IMR-90 (cell line): ENCODE data around the gene CCM2. TPM values are rescaled to one million over a fixed set of nuclear protein-coding genes. Genes with fewer than 3 reads are reported as not detected.

Source experiments
- ATAC-seq: fragments of 200-7000 bp; cut with Tn5 transposase; 2 replicates; pipeline ENCODE4 v1.9.1; 2020; ENCODE audit warnings: low read depth, mild to moderate bottlenecking, moderate library complexity
- BruUV-seq: library from RNA; stranded (reverse); fragments of 400-500 nt; replicated peaks from 2 replicates; lab custom pipeline; 2021; lab: Mats Ljungman, UMichigan
- CTCF ChIA-PET: fragments of 300-600 bp; formaldehyde crosslinking; extraction: SDS; loops from one replicate; lab custom pipeline; 2021; ENCODE audit warnings: antibody characterized with exemption; lab: Yijun Ruan, JAX
- POLR2A ChIA-PET: fragments of 300-600 bp; sonication (Branson Sonifier 250); formaldehyde crosslinking; loops from one replicate; lab custom pipeline; 2022; ENCODE audit warnings: antibody characterized with exemption; ENCODE audit not compliant: unreplicated experiment; lab: Charles Lee
- DNase-seq: peaks from one replicate; pipeline ENCODE4 v3.0.0; 2013
- H2AFZ ChIP-seq: replicated peaks from 2 replicates; pipeline ENCODE3; 2013; ENCODE audit warnings: low read length, mild to moderate bottlenecking; ENCODE audit not compliant: poor library complexity
- H2AK5ac ChIP-seq: 2 replicates; pipeline ENCODE4 v1.6.1; 2013; ENCODE audit warnings: low read depth, low read length, inconsistent platforms
- H2AK9ac ChIP-seq: replicated peaks from 2 replicates; pipeline ENCODE3; 2013; ENCODE audit warnings: mild to moderate bottlenecking, low read depth, low read length, moderate library complexity; ENCODE audit not compliant: poor library complexity
- H2BK120ac ChIP-seq: 2 replicates; pipeline ENCODE4 v1.6.1; 2013; ENCODE audit warnings: low read depth, low read length, inconsistent platforms
- H2BK15ac ChIP-seq: 3 replicates; pipeline ENCODE4 v1.6.1; 2013; ENCODE audit warnings: low read depth, low read length, inconsistent platforms
- H2BK20ac ChIP-seq: 2 replicates; pipeline ENCODE4 v1.6.1; 2013; ENCODE audit warnings: low read depth, mild to moderate bottlenecking, inconsistent platforms, low read length, moderate library complexity
- H2BK5ac ChIP-seq: 2 replicates; pipeline ENCODE4 v1.6.1; 2013; ENCODE audit warnings: mild to moderate bottlenecking, low read depth, low read length, inconsistent platforms; ENCODE audit not compliant: poor library complexity, severe bottlenecking
- H3K14ac ChIP-seq: replicated peaks from 2 replicates; pipeline ENCODE4 v1.6.1; 2013; ENCODE audit warnings: low read depth, low read length, inconsistent platforms
- H3K18ac ChIP-seq: 2 replicates; pipeline ENCODE4 v1.6.1; 2013; ENCODE audit warnings: low read depth, low read length, control low read depth
- H3K23ac ChIP-seq: 2 replicates; pipeline ENCODE4 v1.6.1; 2013; ENCODE audit warnings: low read depth, low read length, inconsistent platforms
- H3K27ac ChIP-seq: 2 replicates; pipeline ENCODE4 v1.5.1; 2013; ENCODE audit warnings: mild to moderate bottlenecking, control low read depth, low read length; ENCODE audit not compliant: insufficient read depth
- H3K27me3 ChIP-seq: 2 replicates; pipeline ENCODE4 v1.6.1; 2013; ENCODE audit warnings: low read length; ENCODE audit not compliant: control insufficient read depth, insufficient read depth
- H3K36me3 ChIP-seq: 2 replicates; pipeline ENCODE4 v1.6.1; 2013; ENCODE audit warnings: low read length, mixed read lengths; ENCODE audit not compliant: control insufficient read depth, insufficient read depth
- H3K4ac ChIP-seq: 2 replicates; pipeline ENCODE4 v1.6.1; 2013; ENCODE audit warnings: low read depth, low read length, inconsistent platforms
- H3K4me1 ChIP-seq: 2 replicates; pipeline ENCODE4 v1.6.1; 2013; ENCODE audit warnings: low read length, mixed read lengths; ENCODE audit not compliant: control insufficient read depth, insufficient read depth
- H3K4me2 ChIP-seq: 2 replicates; pipeline ENCODE4 v1.6.1; 2013; ENCODE audit warnings: low read depth, mild to moderate bottlenecking, control low read depth, low read length, moderate library complexity
- H3K4me3 ChIP-seq: 2 replicates; pipeline ENCODE4 v1.5.1; 2013; ENCODE audit warnings: low read depth, mild to moderate bottlenecking, control low read depth, low read length, moderate library complexity; ENCODE audit not compliant: insufficient read depth
- H3K56ac ChIP-seq: 2 replicates; pipeline ENCODE4 v1.6.1; 2013; ENCODE audit warnings: low read length, inconsistent platforms; ENCODE audit not compliant: insufficient read depth; ENCODE audit errors: extremely low read depth
- H3K79me1 ChIP-seq, 2 experiments: 2 replicates each; pipeline ENCODE4 v1.6.1; 2013; ENCODE audit warnings: low read length in 2 of 2, inconsistent platforms in 1 of 2, low read depth in 1 of 2
- H3K9ac ChIP-seq: 2 replicates; pipeline ENCODE4 v1.6.1; 2013; ENCODE audit warnings: low read depth, low read length, control low read depth
- H3K9me1 ChIP-seq: 2 replicates; pipeline ENCODE4 v1.6.1; 2013; ENCODE audit warnings: low read length, inconsistent platforms; ENCODE audit not compliant: insufficient read depth
- H3K9me3 ChIP-seq: 2 replicates; pipeline ENCODE4 v1.6.1; 2013; ENCODE audit warnings: low read length; ENCODE audit not compliant: control insufficient read depth, insufficient read depth
- H4K20me1 ChIP-seq: 2 replicates; pipeline ENCODE4 v1.6.1; 2013; ENCODE audit warnings: low read length, inconsistent platforms; ENCODE audit not compliant: insufficient read depth
- H4K5ac ChIP-seq: 2 replicates; pipeline ENCODE4 v1.6.1; 2013; ENCODE audit warnings: mild to moderate bottlenecking, low read depth, low read length, control low read depth
- H4K8ac ChIP-seq, 2 experiments: 2 replicates each; pipeline ENCODE4 v1.6.1; 2013; ENCODE audit warnings: low read depth in 2 of 2, low read length in 2 of 2, control low read depth in 1 of 2, inconsistent platforms in 1 of 2
- H4K91ac ChIP-seq: 2 replicates; pipeline ENCODE4 v1.6.1; 2013; ENCODE audit warnings: low read depth, low read length, inconsistent platforms; ENCODE audit not compliant: insufficient read depth
- CEBPB ChIP-seq: IDR thresholded peaks from 2 replicates; pipeline ENCODE4 v1.6.1; 2012; ENCODE audit warnings: low read depth, low read length, improper control_type of control experiment
- MAZ ChIP-seq: IDR thresholded peaks from 2 replicates; pipeline ENCODE4 v1.6.1; 2012; ENCODE audit warnings: low read depth, mild to moderate bottlenecking, low read length, improper control_type of control experiment, moderate library complexity, borderline replicate concordance
- WGBS, 2 experiments: methylation state at CpG; one replicate each; pipeline versions ENCODE4 v1.1.5 to v1.1.7; 2013; ENCODE audit warnings: missing lambda C conversion rate in 2 of 2; ENCODE audit not compliant: insufficient read length in 1 of 2; ENCODE audit errors: extremely low coverage in 2 of 2; 5-methylcytosine and 5-hydroxymethylcytosine counted together
- dilution Hi-C: fragments of 300-500 bp; cut with HindIII; formaldehyde crosslinking; loops from one replicate; pipeline ENCODE4 v1.14.3; 2018; ENCODE audit warnings: low sequenced_read_pairs; ENCODE audit not compliant: unreplicated experiment
- in situ Hi-C: fragments of 300-500 bp; cut with MboI; formaldehyde crosslinking; loops from 3 replicates; pipeline ENCODE4 v1.14.3; 2019; ENCODE audit warnings: low sequenced_read_pairs, inconsistent platforms, mixed read lengths
- intact Hi-C: fragments of 100-400 bp; cut with micrococcal nuclease; formaldehyde crosslinking; loops from 2 replicates; pipeline ENCODE4 v1.10.0; 2022
- polyA plus RNA-seq, 3 experiments: library from polyadenylated mRNA; depleted of rRNA; stranded (reverse); fragments of >200 nt; gene quantifications; 2 replicates each; pipeline ENCODE4 v1.2.3, GENCODE V29; 2012; ENCODE audit warnings: low replicate concordance in 1 of 3
- total RNA-seq: library from RNA; depleted of rRNA; stranded (reverse); fragments of >200 nt; gene quantifications from 2 replicates; pipeline ENCODE4 v1.2.3, GENCODE V29; 2012

The CCM2 gene
- total and polyA plus RNA-seq, 2 of the 4 experiments (the other 2 are of a cell fraction): 65.2 to 78.5 TPM

DNA sequence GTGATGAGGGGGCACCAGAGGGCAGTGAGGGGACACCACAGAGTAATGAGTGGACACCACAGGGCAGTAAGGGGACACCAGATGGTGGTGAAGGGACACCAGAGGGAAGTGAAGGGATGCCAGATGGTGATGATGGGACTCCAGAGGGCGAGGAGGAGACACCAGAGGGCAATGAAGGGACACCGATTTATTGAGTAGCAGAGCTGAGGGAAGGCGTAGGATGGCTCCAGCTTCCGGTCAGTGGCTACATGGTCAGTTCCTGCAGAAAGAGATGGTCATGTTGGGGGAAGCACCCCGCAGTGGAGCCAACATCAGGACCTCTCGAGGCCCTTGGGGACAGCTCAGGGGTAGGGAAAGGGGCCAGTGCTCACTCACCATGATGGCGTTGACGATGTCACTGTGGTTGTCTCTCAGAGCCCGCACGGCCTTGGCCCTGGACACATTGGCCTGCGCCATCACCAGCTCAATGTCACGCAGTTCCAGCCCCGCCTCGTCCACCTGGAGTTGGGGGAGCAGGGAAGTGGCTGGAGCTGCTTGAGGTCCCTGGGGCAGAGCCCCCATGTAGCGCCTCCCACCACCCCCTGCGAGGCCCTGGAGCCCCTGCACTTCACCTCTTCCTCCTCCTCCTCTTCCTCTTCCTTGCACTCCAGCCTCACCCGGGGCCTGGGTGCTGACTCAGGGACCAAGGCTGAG lies 80.4 kb downstream of the CCM2 start:
- Histone ChIP-seq H3K9ac (no peak overlapping the region), H3K36me3 (peaks cover 35% of the 10 kb centered on the region), H3K27me3 (no peaks in the 10 kb centered on the region), H3K4me3 (no peak overlapping the region), H4K91ac (no peak overlapping the region), H2AK5ac (no peak overlapping the region), H3K4me1 (no peaks in the 10 kb centered on the region), H2BK20ac (no peak overlapping the region), H3K79me1 (no peaks in the 10 kb centered on the region), H4K20me1 (peaks cover 4% of the 10 kb centered on the region; the same call in 1 of the 2 replicates), H4K5ac (no peak overlapping the region), H2AFZ (no peak overlapping the region), H2BK5ac (no peak overlapping the region), H3K56ac (no peak overlapping the region), H2AK9ac (no peak overlapping the region), H3K9me1 (peaks cover 16% of the 10 kb centered on the region), H3K14ac (no peak overlapping the region), H3K27ac (no peak overlapping the region), H3K9me3 (no peaks in the 10 kb centered on the region), H3K18ac (no peak overlapping the region), H2BK120ac (no peak overlapping the region), H2BK15ac (no peak overlapping the region), H3K23ac (no peak overlapping the region), H3K4me2 (no peak overlapping the region), H3K4ac (no peak overlapping the region), H4K8ac (no peak overlapping the region)
- in situ Hi-C loops (no loop called here), dilution Hi-C loops (no loop called here), intact Hi-C loops (no loop called here)
- no peak for TF ChIP-seq CEBPB
- TF ChIP-seq MAZ: no peak
- peak; percentile 13; the same call in 1 of the 2 replicates for ATAC-seq
- no TSS peak for BruUV-seq
- ChIA-PET POLR2A (no interaction called here), CTCF (no interaction called here)
- WGBS, 2 experiments: 95% methylated on average over 6 of the region's 17 CpGs; no CpG with 5 or more reads in 1 of the 2 experiments
- no peak for DNase-seq
